ENCODE measurements around the gene PIRT. TPM values are rescaled to one million over a fixed set of nuclear protein-coding genes. Genes with fewer than 3 reads are reported as not detected.
A peak's percentile ranks its signal among the peaks of the same experiment; 100 is the strongest.
"Not testable (repeated sequence)": the region's sequence is repeated elsewhere in the genome, so short reads cannot be mapped to it uniquely, and the experiment has no call there.

PIRT gene
- total RNA-seq (not detected), polyA plus RNA-seq (not detected), total RNA-seq (0 reads per million in 6 experiments)

GRCh38 chr17:10837921-10838320, at the start of gene PIRT:
PIRT (minus strand) TSS chr17:10838087; CDS start chr17:10825645, 12,442 bp downstream.
- Mint-ChIP-seq H3K9me3 (no peaks in the 10 kb centered on the region), H3K4me1 (peaks cover 0 to 2% (median 0%) of the 10 kb centered on the region in 4 donors), H3K27me3 (no peaks in the 10 kb centered on the region), H3K4me3 (no peak within 1 kb of the TSS), H3K27ac (peak within 1 kb of the TSS in 2 of 10 donors; percentile 27 to 38), H3K36me3 (no peaks in the 10 kb centered on the region)
- no peak for DNase-seq
- POLR2A ChIA-PET, result no interaction called here
- ATAC-seq, result no peak

GRCh38 chr17:10881959-10882358, 44.1 kb upstream of the PIRT start:
- ATAC-seq (no peak), DNase-seq (no peak)
- POLR2A ChIA-PET, result no interaction called here
- no peaks in the 10 kb centered on the region for H3K4me1 Mint-ChIP-seq
- H3K9me3 Mint-ChIP-seq, result peaks cover 0 to 2% (median 0%) of the 10 kb centered on the region in 9 donors
- peaks cover 8 to 34% (median 18%) of the 10 kb centered on the region in 5 donors for H3K27me3 Mint-ChIP-seq
- no peaks in the 10 kb centered on the region for H3K36me3 Mint-ChIP-seq
- no peak overlapping the region for H3K4me3 Mint-ChIP-seq
- H3K27ac Mint-ChIP-seq, result no peak overlapping the region

- Mint-ChIP-seq H3K27ac (no peak overlapping the region), H3K4me3 (no peak overlapping the region), H3K36me3 (no peaks in the 10 kb centered on the region), H3K9me3 (peaks cover 0 to 2% (median 0%) of the 10 kb centered on the region in 9 donors), H3K27me3 (peaks cover 13 to 50% (median 27%) of the 10 kb centered on the region in 5 donors), H3K4me1 (no peaks in the 10 kb centered on the region)
- DNase-seq, result no peak
- POLR2A ChIA-PET, result no interaction called here
- ATAC-seq, result no peak
Measured at GRCh38 chr17:10879190-10879836, 41.4 kb upstream of the PIRT start.

GRCh38 chr17:10875984-10876555, 38.2 kb upstream of the PIRT start:
- DNase-seq (no peak), ATAC-seq (no peak)
- POLR2A ChIA-PET, result no interaction called here
- Mint-ChIP-seq H3K9me3 (no peaks in the 10 kb centered on the region), H3K36me3 (no peaks in the 10 kb centered on the region), H3K27me3 (peaks cover 16 to 65% (median 37%) of the 10 kb centered on the region in 5 donors), H3K4me3 (no peak overlapping the region), H3K4me1 (no peaks in the 10 kb centered on the region), H3K27ac (no peak overlapping the region)

GRCh38 chr17:10875430-10875851, 37.6 kb upstream of the PIRT start:
- DNase-seq (peak in 3 of 10 donors; percentile 7 to 8 (median 8)), ATAC-seq (no peak)
- H3K4me1 Mint-ChIP-seq, result no peaks in the 10 kb centered on the region
- no peak overlapping the region for H3K4me3 Mint-ChIP-seq
- POLR2A ChIA-PET, result no interaction called here
- no peaks in the 10 kb centered on the region for H3K9me3 Mint-ChIP-seq
- no peaks in the 10 kb centered on the region for H3K36me3 Mint-ChIP-seq
- no peak overlapping the region for H3K27ac Mint-ChIP-seq
- peaks cover 19 to 71% (median 34%) of the 10 kb centered on the region in 5 donors for H3K27me3 Mint-ChIP-seq

- no peak overlapping the region for H3K4me3 Mint-ChIP-seq
- no peaks in the 10 kb centered on the region for H3K4me1 Mint-ChIP-seq
- no peak overlapping the region for H3K27ac Mint-ChIP-seq
- H3K27me3 Mint-ChIP-seq, result peaks cover 11 to 54% (median 22%) of the 10 kb centered on the region in 5 donors
- no peak for DNase-seq
- no peak for ATAC-seq
- H3K9me3 Mint-ChIP-seq, result peaks cover 0 to 22% (median 10%) of the 10 kb centered on the region in 9 donors
- H3K36me3 Mint-ChIP-seq, result peaks cover 0 to 11% (median 0%) of the 10 kb centered on the region in 3 donors
- POLR2A ChIA-PET, result no interaction called here
Measured at GRCh38 chr17:10871914-10872313, 34.0 kb upstream of the PIRT start.

GRCh38 chr17:10870336-10871050, 32.6 kb upstream of the PIRT start:
- DNase-seq, result no peak
- POLR2A ChIA-PET, result no interaction called here
- Mint-ChIP-seq H3K4me3 (no peak overlapping the region), H3K9me3 (peaks cover 0 to 30% (median 10%) of the 10 kb centered on the region in 9 donors), H3K27ac (no peak overlapping the region), H3K27me3 (peaks cover 9 to 49% (median 19%) of the 10 kb centered on the region in 5 donors), H3K4me1 (no peaks in the 10 kb centered on the region), H3K36me3 (peaks cover 0 to 16% (median 0%) of the 10 kb centered on the region in 3 donors)
- ATAC-seq, result no peak

- ATAC-seq, H3K4me1 Mint-ChIP-seq, DNase-seq, H3K4me3 Mint-ChIP-seq, H3K27ac Mint-ChIP-seq, POLR2A ChIA-PET: not testable (repeated sequence)
- H3K9me3 Mint-ChIP-seq, result peaks cover 0 to 30% (median 10%) of the 10 kb centered on the region in 9 donors
- H3K36me3 Mint-ChIP-seq, result peaks cover 0 to 18% (median under 1%) of the 10 kb centered on the region in 3 donors
- peaks cover 7 to 53% (median 16%) of the 10 kb centered on the region in 5 donors for H3K27me3 Mint-ChIP-seq
Measured at GRCh38 chr17:10868744-10869143, 30.9 kb upstream of the PIRT start.

GRCh38 chr17:10859051-10859450, 21.2 kb upstream of the PIRT start:
- H3K4me3 Mint-ChIP-seq, result no peak overlapping the region
- peaks cover 0 to 12% (median 5%) of the 10 kb centered on the region in 3 donors for H3K36me3 Mint-ChIP-seq
- ATAC-seq (no peak), DNase-seq (no peak)
- H3K9me3 Mint-ChIP-seq, result peaks cover 0 to 14% (median 6%) of the 10 kb centered on the region in 9 donors
- H3K27me3 Mint-ChIP-seq, result peaks cover 0 to 9% (median 3%) of the 10 kb centered on the region in 5 donors
- no peak overlapping the region for H3K27ac Mint-ChIP-seq
- POLR2A ChIA-PET, result no interaction called here
- H3K4me1 Mint-ChIP-seq, result no peaks in the 10 kb centered on the region

- Mint-ChIP-seq H3K36me3 (peaks cover 0 to 3% (median 2%) of the 10 kb centered on the region in 3 donors), H3K27me3 (peaks cover 0 to 4% (median 0%) of the 10 kb centered on the region in 5 donors), H3K27ac (no peak overlapping the region), H3K4me3 (no peak overlapping the region), H3K9me3 (peaks cover 0 to 6% (median 2%) of the 10 kb centered on the region in 9 donors), H3K4me1 (no peaks in the 10 kb centered on the region)
- DNase-seq, result no peak
- no peak for ATAC-seq
- POLR2A ChIA-PET, result no interaction called here
Measured at GRCh38 chr17:10857976-10858375, 20.1 kb upstream of the PIRT start.

GRCh38 chr17:10846636-10847035, 8.7 kb upstream of the PIRT start:
- H3K4me1 Mint-ChIP-seq, H3K36me3 Mint-ChIP-seq, DNase-seq, H3K4me3 Mint-ChIP-seq, POLR2A ChIA-PET, H3K9me3 Mint-ChIP-seq, ATAC-seq: not testable (repeated sequence)
- peak overlapping the region in 1 of 10 donors; percentile 68 for H3K27ac Mint-ChIP-seq
- H3K27me3 Mint-ChIP-seq, result peaks cover 0 to 12% (median 8%) of the 10 kb centered on the region in 5 donors

- peak overlapping the region in 2 of 10 donors; percentile 60 to 66 for H3K27ac Mint-ChIP-seq
- ATAC-seq (no peak), DNase-seq (no peak)
- peaks cover 5 to 10% (median 8%) of the 10 kb centered on the region in 4 donors for H3K4me1 Mint-ChIP-seq
- peaks cover 0 to 12% (median 6%) of the 10 kb centered on the region in 5 donors for H3K27me3 Mint-ChIP-seq
- H3K36me3 Mint-ChIP-seq, result no peaks in the 10 kb centered on the region
- POLR2A ChIA-PET, result interaction anchor here (0.7 to 0.8 kb wide), 2 partner anchors 108 to 199 kb away, joined by 3 to 4 read pairs; no protein-coding TSS in a partner anchor
- peak overlapping the region; percentile 78 to 93 (median 84) for H3K4me3 Mint-ChIP-seq
- H3K9me3 Mint-ChIP-seq, result peaks cover 0 to 2% (median 0%) of the 10 kb centered on the region in 9 donors
Measured at GRCh38 chr17:10845388-10845751, 7.5 kb upstream of the PIRT start.

Measured in naive thymus-derived CD8-positive, alpha-beta T cell (primary cell).